ENCODE results near the gene MOB3B.

The MOB3B gene

GRCh38 chr9:27385606-27386322 is 143.8 kb downstream of the MOB3B start:
- no peak for DNase-seq

GRCh38 chr9:27384262-27385014 is 145.2 kb downstream of the MOB3B start:
- DNase-seq, result no peak

GRCh38 chr9:27383524-27383923 is 146.1 kb downstream of the MOB3B start:
- DNase-seq, result no peak

GRCh38 chr9:27382975-27383374 is 146.6 kb downstream of the MOB3B start:
- DNase-seq, result no peak

GRCh38 chr9:27382308-27382707 is 147.3 kb downstream of the MOB3B start:
- DNase-seq, result no peak

- DNase-seq, result peak in 1 of 5 experiments; percentile 73
These were observed 150.0 kb downstream of the MOB3B start for GRCh38 chr9:27379311-27380251.

GRCh38 chr9:27377811-27378456 is 151.7 kb downstream of the MOB3B start:
- no peak for DNase-seq

GRCh38 chr9:27377147-27377807 is 152.3 kb downstream of the MOB3B start:
- DNase-seq, result no peak

- no peak for DNase-seq
These were observed 155.8 kb downstream of the MOB3B start for GRCh38 chr9:27373851-27374250.

- DNase-seq, result no peak
These were observed 157.0 kb downstream of the MOB3B start for GRCh38 chr9:27372615-27373014.

GRCh38 chr9:27371382-27371781 is 158.2 kb downstream of the MOB3B start:
- DNase-seq, result no peak

- DNase-seq, result no peak
These were observed 160.0 kb downstream of the MOB3B start for GRCh38 chr9:27369591-27369990.

- no peak for DNase-seq
These were observed 161.2 kb downstream of the MOB3B start for GRCh38 chr9:27368316-27368985.

GRCh38 chr9:27367921-27368315 is 161.7 kb downstream of the MOB3B start:
- DNase-seq, result no peak

- no peak for DNase-seq
These were observed 162.3 kb downstream of the MOB3B start for GRCh38 chr9:27367175-27367798.

GRCh38 chr9:27365707-27366376 is 163.8 kb downstream of the MOB3B start:
- DNase-seq, result peak in 1 of 5 experiments; percentile 82

- DNase-seq, result no peak
These were observed 167.0 kb downstream of the MOB3B start for GRCh38 chr9:27362447-27363210.

- no peak for DNase-seq
These were observed 168.1 kb downstream of the MOB3B start for GRCh38 chr9:27361492-27361891.

- DNase-seq, result no peak
These were observed 169.9 kb downstream of the MOB3B start for GRCh38 chr9:27359763-27360162.

- no peak for DNase-seq
These were observed 171.6 kb downstream of the MOB3B start for GRCh38 chr9:27358007-27358406.

Data from T-helper 2 cell (primary cell).